Activated B cell treated with CpG ODN at 0.5 μM for 24 hours (primary cell): ENCODE measurements around the gene CEL. TPM values are rescaled to one million over a fixed set of nuclear protein-coding genes. Genes with fewer than 3 reads are reported as not detected.

Experiments used
- ATAC-seq: fragments of 200-7000 bp; cut with Tn5 transposase; one replicate; pipeline ENCODE4 v1.10.0; 2021; ENCODE audit warnings: low read depth, mild to moderate bottlenecking, moderate library complexity
- CTCF ChIA-PET: fragments of 350-600 bp; sonication (Branson Sonifier 250); formaldehyde crosslinking; loops from one replicate; lab custom pipeline; 2021; ENCODE audit warnings: antibody characterized with exemption; lab: Charles Lee
- POLR2A ChIA-PET: fragments of 350-600 bp; sonication (Branson Sonifier 250); formaldehyde crosslinking; loops from one replicate; lab custom pipeline; 2021; ENCODE audit warnings: antibody characterized with exemption; lab: Charles Lee
- DNase-seq: peaks from one replicate; pipeline ENCODE4 v3.0.0; 2022
- H3K27ac Mint-ChIP-seq: one replicate; pipeline ENCODE4 v1.8.0; 2020; ENCODE audit warnings: mixed read lengths
- H3K27me3 Mint-ChIP-seq: one replicate; pipeline ENCODE4 v1.8.0; 2021; ENCODE audit warnings: mixed read lengths
- H3K36me3 Mint-ChIP-seq: one replicate; pipeline ENCODE4 v1.8.0; 2021; ENCODE audit warnings: low read depth, mixed read lengths
- H3K4me1 Mint-ChIP-seq: one replicate; pipeline ENCODE4 v1.8.0; 2021; ENCODE audit warnings: mixed read lengths
- H3K4me3 Mint-ChIP-seq: one replicate; pipeline ENCODE4 v1.8.0; 2020; ENCODE audit warnings: mild to moderate bottlenecking, mixed read lengths
- H3K9me3 Mint-ChIP-seq: one replicate; pipeline ENCODE4 v1.8.0; 2020; ENCODE audit warnings: mixed read lengths
- CTCF ChIP-seq: fragments of 200-600 bp; IDR thresholded peaks from one replicate; pipeline ENCODE4 v1.8.0; 2022; ENCODE audit warnings: antibody characterized with exemption, mild to moderate bottlenecking
- intact Hi-C: fragments of 100-400 bp; cut with micrococcal nuclease; formaldehyde crosslinking; loops from one replicate; pipeline ENCODE4 v1.15.1; 2024
- total RNA-seq: library from RNA; stranded (reverse); gene quantifications from 2 replicates; pipeline ENCODE4 v1.2.3, GENCODE V29; 2022

Gene CEL
- total RNA-seq, 1 donor from 2014 or later, result 0.49 TPM

- DNase-seq (no peak), ATAC-seq (no peak)
- H3K4me3 Mint-ChIP-seq, result no peak overlapping the region
- no peak overlapping the region for H3K27ac Mint-ChIP-seq
- no peaks in the 10 kb centered on the region for H3K27me3 Mint-ChIP-seq
- H3K4me1 Mint-ChIP-seq, result peaks cover 19% of the 10 kb centered on the region
- CTCF ChIA-PET, result no interaction called here
- POLR2A ChIA-PET, result no interaction called here
- intact Hi-C loops, result no loop called here
- H3K36me3 Mint-ChIP-seq, result peaks cover 6% of the 10 kb centered on the region
- TF ChIP-seq CTCF, result no peak
- H3K9me3 Mint-ChIP-seq, result no peaks in the 10 kb centered on the region
Observed at GRCh38 chr9:133063159-133063499, 1.3 kb downstream of the CEL start.

GRCh38 chr9:133063500-133064231 lies 1.9 kb downstream of the CEL start:
- Mint-ChIP-seq H3K27ac (no peak overlapping the region), H3K9me3 (no peaks in the 10 kb centered on the region), H3K4me1 (peaks cover 18% of the 10 kb centered on the region), H3K36me3 (peaks cover 2% of the 10 kb centered on the region), H3K4me3 (no peak overlapping the region), H3K27me3 (no peaks in the 10 kb centered on the region)
- DNase-seq, result no peak
- POLR2A ChIA-PET, result no interaction called here
- no peak for TF ChIP-seq CTCF
- no peak for ATAC-seq
- intact Hi-C loops, result no loop called here
- CTCF ChIA-PET, result no interaction called here

- intact Hi-C loops, result no loop called here
- no peak for ATAC-seq
- Mint-ChIP-seq H3K9me3 (no peaks in the 10 kb centered on the region), H3K36me3 (no peaks in the 10 kb centered on the region), H3K4me3 (no peak overlapping the region), H3K4me1 (peaks cover 10% of the 10 kb centered on the region), H3K27me3 (no peaks in the 10 kb centered on the region), H3K27ac (no peak overlapping the region)
- no peak for TF ChIP-seq CTCF
- ChIA-PET POLR2A (no interaction called here), CTCF (no interaction called here)
- no peak for DNase-seq
Observed at GRCh38 chr9:133064241-133065069, 2.7 kb downstream of the CEL start.

GRCh38 chr9:133065070-133065388 lies 3.2 kb downstream of the CEL start:
- ChIA-PET CTCF (no interaction called here), POLR2A (no interaction called here)
- Mint-ChIP-seq H3K4me3 (no peak overlapping the region), H3K27ac (no peak overlapping the region), H3K36me3 (no peaks in the 10 kb centered on the region), H3K9me3 (no peaks in the 10 kb centered on the region), H3K27me3 (no peaks in the 10 kb centered on the region), H3K4me1 (peaks cover 6% of the 10 kb centered on the region)
- ATAC-seq (no peak), DNase-seq (no peak)
- no peak for TF ChIP-seq CTCF
- intact Hi-C loops, result no loop called here

GRCh38 chr9:133066181-133066983 lies 4.6 kb downstream of the CEL start:
- Mint-ChIP-seq H3K36me3 (no peaks in the 10 kb centered on the region), H3K4me3 (no peak overlapping the region), H3K27me3 (no peaks in the 10 kb centered on the region), H3K27ac (no peak overlapping the region), H3K9me3 (no peaks in the 10 kb centered on the region), H3K4me1 (no peaks in the 10 kb centered on the region)
- ChIA-PET CTCF (no interaction called here), POLR2A (interaction anchor here (0.6 kb wide), 1 partner anchor 51 kb away, joined by 3 read pairs; no protein-coding TSS in a partner anchor)
- DNase-seq (no peak), ATAC-seq (no peak)
- no peak for TF ChIP-seq CTCF
- intact Hi-C loops, result no loop called here
